DOHH2 (cell line): ENCODE results near the gene SSH2.

Experiments
- H3F3A ChIP-seq: fragments of 200-600 bp; sonication (generic), shearing (Covaris generic); 2 replicates; pipeline ENCODE4 v1.6.0; 2016; ENCODE audit warnings: antibody characterized with exemption, mild to moderate bottlenecking; ENCODE audit not compliant: control insufficient read depth, insufficient read depth
- H3K27ac ChIP-seq: fragments of 200-600 bp; sonication (generic); 2 replicates; pipeline ENCODE4 v1.5.1; 2014; ENCODE audit warnings: low read depth, mild to moderate bottlenecking, low read length, moderate library complexity
- H3K27me3 ChIP-seq: fragments of 200-600 bp; sonication (generic); 2 replicates; pipeline ENCODE4 v1.6.1; 2014; ENCODE audit warnings: mild to moderate bottlenecking, low read length, mixed read lengths; ENCODE audit not compliant: control insufficient read depth
- H3K36me3 ChIP-seq: fragments of 200-600 bp; sonication (generic); 2 replicates; pipeline ENCODE4 v1.6.1; 2014; ENCODE audit warnings: mild to moderate bottlenecking, low read length, moderate library complexity, mixed read lengths; ENCODE audit not compliant: control insufficient read depth
- H3K4me1 ChIP-seq: fragments of 200-600 bp; sonication (generic); 2 replicates; pipeline ENCODE4 v1.6.1; 2014; ENCODE audit warnings: mild to moderate bottlenecking, low read length, mixed read lengths; ENCODE audit not compliant: control insufficient read depth
- H3K4me2 ChIP-seq: fragments of 200-600 bp; sonication (generic); 2 replicates; pipeline ENCODE4 v1.6.0; 2014; ENCODE audit warnings: mild to moderate bottlenecking, low read length, moderate library complexity
- H3K4me3 ChIP-seq: fragments of 200-600 bp; sonication (generic); 2 replicates; pipeline ENCODE4 v1.5.1; 2014; ENCODE audit warnings: mild to moderate bottlenecking, low read length, mixed read lengths
- H3K79me2 ChIP-seq: fragments of 200-600 bp; sonication (generic); 2 replicates; pipeline ENCODE4 v1.6.1; 2014; ENCODE audit warnings: mild to moderate bottlenecking, low read length, mixed read lengths; ENCODE audit not compliant: control insufficient read depth
- H3K9me2 ChIP-seq: fragments of 200-600 bp; sonication (generic); replicated peaks from 2 replicates; pipeline ENCODE4 v1.6.1; 2014; ENCODE audit warnings: mild to moderate bottlenecking, low read length, mixed read lengths; ENCODE audit not compliant: control insufficient read depth
- H3K9me3 ChIP-seq: fragments of 200-600 bp; sonication (generic); 2 replicates; pipeline ENCODE4 v1.6.1; 2014; ENCODE audit warnings: antibody characterized with exemption, low read length, mixed read lengths; ENCODE audit not compliant: control insufficient read depth, insufficient read depth
- H4K20me1 ChIP-seq: fragments of 200-600 bp; sonication (generic); 2 replicates; pipeline ENCODE4 v1.6.0; 2014; ENCODE audit warnings: low read depth, mild to moderate bottlenecking, antibody characterized with exemption, low read length, moderate library complexity; ENCODE audit not compliant: control insufficient read depth, insufficient read depth
- CTCF ChIP-seq: fragments of 200-600 bp; sonication (generic); IDR thresholded peaks from one replicate; pipeline ENCODE4 v1.5.1; 2014; ENCODE audit warnings: antibody characterized with exemption, mild to moderate bottlenecking, low read depth, low read length; ENCODE audit not compliant: poor library complexity, severe bottlenecking
- EZH2phosphoT487 ChIP-seq: fragments of 200-600 bp; sonication (generic); IDR thresholded peaks from 2 replicates; pipeline ENCODE4 v1.6.1; 2017; ENCODE audit warnings: borderline replicate concordance, mild to moderate bottlenecking, antibody characterized with exemption, low read length, moderate library complexity, mixed read lengths

Gene SSH2

GRCh38 chr17:29836643-29837042, 93.4 kb downstream of the SSH2 start:
- peak overlapping the region; percentile 63 for H3K4me3 ChIP-seq

GRCh38 chr17:29835435-29836351, 94.3 kb downstream of the SSH2 start:
- Histone ChIP-seq H3K27me3 (no peaks in the 10 kb centered on the region), H3K4me2 (peak overlapping the region; percentile 74), H3K9me2 (no peaks in the 10 kb centered on the region), H3K27ac (peak overlapping the region; percentile 86), H4K20me1 (no peaks in the 10 kb centered on the region), H3F3A (peaks cover 16% of the 10 kb centered on the region), H3K36me3 (peaks cover 5% of the 10 kb centered on the region; the same call in 1 of the 2 replicates), H3K79me2 (peaks cover 19% of the 10 kb centered on the region), H3K4me1 (peaks cover 51% of the 10 kb centered on the region), H3K9me3 (no peaks in the 10 kb centered on the region), H3K4me3 (peak overlapping the region; percentile 74)
- TF ChIP-seq CTCF: no peak
- no peak for TF ChIP-seq EZH2phosphoT487

More at GRCh38 chr17:29836643-29837042, 93.4 kb downstream of the SSH2 start:
- Histone ChIP-seq H3K9me3 (no peaks in the 10 kb centered on the region), H4K20me1 (no peaks in the 10 kb centered on the region), H3K9me2 (no peaks in the 10 kb centered on the region), H3F3A (peaks cover 19% of the 10 kb centered on the region), H3K27me3 (no peaks in the 10 kb centered on the region), H3K79me2 (peaks cover 19% of the 10 kb centered on the region), H3K4me1 (peaks cover 41% of the 10 kb centered on the region), H3K27ac (peak overlapping the region; percentile 86), H3K36me3 (peaks cover 5% of the 10 kb centered on the region; the same call in 1 of the 2 replicates), H3K4me2 (peak overlapping the region; percentile 74)
- TF ChIP-seq EZH2phosphoT487 (no peak), CTCF (no peak)

GRCh38 chr17:29833801-29834200, 96.2 kb downstream of the SSH2 start:
- H3K9me2 ChIP-seq: no peaks in the 10 kb centered on the region
- no peaks in the 10 kb centered on the region for H3K9me3 ChIP-seq
- no peaks in the 10 kb centered on the region for H3K27me3 ChIP-seq
- H4K20me1 ChIP-seq: no peaks in the 10 kb centered on the region
- peaks cover 7% of the 10 kb centered on the region for H3K36me3 ChIP-seq
- peak overlapping the region; percentile 74; the same call in 1 of the 2 replicates for H3K4me2 ChIP-seq
- H3F3A ChIP-seq: peaks cover 14% of the 10 kb centered on the region
- H3K27ac ChIP-seq: no peak overlapping the region
- H3K79me2 ChIP-seq: peaks cover 27% of the 10 kb centered on the region
- TF ChIP-seq EZH2phosphoT487 (no peak), CTCF (no peak)
- H3K4me1 ChIP-seq: peaks cover 56% of the 10 kb centered on the region
- H3K4me3 ChIP-seq: peak overlapping the region; percentile 74; the same call in 1 of the 2 replicates
